ENCODE measurements around the gene IRX6.

Gene IRX6

DNA sequence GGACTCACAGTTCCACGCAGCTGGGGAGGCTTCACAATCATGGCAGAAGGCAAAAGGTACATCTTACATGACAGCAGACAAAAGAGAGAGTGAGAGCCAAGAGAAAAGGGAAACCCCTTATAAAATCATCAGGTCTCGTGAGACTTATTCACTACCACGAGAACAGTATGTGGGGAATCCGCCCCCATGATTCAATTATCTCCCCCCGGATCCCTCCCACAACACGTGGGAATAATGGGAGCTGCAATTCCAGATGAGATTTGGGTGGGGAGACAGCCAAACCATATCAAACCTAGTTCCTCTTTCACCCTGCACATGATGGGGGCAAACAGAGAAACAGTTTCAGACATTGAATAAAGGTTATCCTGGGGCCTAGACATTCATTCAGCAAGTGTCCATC, 32.2 kb upstream of the IRX6 start:
- H3K27me3 ChIP-seq = no peaks in the 10 kb centered on the region
- TF ChIP-seq, protein P1, sequence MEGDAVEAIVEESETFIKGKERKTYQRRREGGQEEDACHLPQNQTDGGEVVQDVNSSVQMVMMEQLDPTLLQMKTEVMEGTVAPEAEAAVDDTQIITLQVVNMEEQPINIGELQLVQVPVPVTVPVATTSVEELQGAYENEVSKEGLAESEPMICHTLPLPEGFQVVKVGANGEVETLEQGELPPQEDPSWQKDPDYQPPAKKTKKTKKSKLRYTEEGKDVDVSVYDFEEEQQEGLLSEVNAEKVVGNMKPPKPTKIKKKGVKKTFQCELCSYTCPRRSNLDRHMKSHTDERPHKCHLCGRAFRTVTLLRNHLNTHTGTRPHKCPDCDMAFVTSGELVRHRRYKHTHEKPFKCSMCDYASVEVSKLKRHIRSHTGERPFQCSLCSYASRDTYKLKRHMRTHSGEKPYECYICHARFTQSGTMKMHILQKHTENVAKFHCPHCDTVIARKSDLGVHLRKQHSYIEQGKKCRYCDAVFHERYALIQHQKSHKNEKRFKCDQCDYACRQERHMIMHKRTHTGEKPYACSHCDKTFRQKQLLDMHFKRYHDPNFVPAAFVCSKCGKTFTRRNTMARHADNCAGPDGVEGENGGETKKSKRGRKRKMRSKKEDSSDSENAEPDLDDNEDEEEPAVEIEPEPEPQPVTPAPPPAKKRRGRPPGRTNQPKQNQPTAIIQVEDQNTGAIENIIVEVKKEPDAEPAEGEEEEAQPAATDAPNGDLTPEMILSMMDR (IDR thresholded peaks at IDR 0.05; ENCODE audit: low read depth, low read length) = no peak
- no peak for DNase-seq

DNA sequence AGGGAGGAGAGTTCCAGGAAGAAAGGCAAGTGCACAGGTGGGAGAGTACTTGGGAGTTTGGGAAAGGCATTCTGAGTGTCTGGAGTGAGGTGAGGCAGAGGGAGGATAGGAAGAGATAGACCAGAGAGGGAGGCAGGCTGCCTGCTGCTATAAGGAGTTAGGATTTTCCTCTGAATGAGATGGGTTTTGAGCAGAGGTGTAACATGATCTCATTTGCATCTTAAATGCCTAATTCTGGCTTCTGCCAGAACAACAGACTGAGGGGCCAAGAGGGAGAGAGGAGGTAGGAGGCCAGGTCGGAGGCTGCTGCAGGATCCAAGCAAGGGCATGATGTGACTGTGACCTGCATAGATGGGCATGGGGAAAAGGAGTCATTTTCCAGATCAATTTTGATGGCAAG, 31.5 kb upstream of the IRX6 start:
- DNase-seq = no peak
- no peaks in the 10 kb centered on the region for H3K9me3 ChIP-seq
- TF ChIP-seq, protein P1 (IDR thresholded peaks at IDR 0.05; ENCODE audit: low read depth, low read length) = no peak
- no peak overlapping the region for H3K4me3 ChIP-seq (ENCODE audit: low read depth, low read length)
- H3K4me1 ChIP-seq = no peaks in the 10 kb centered on the region
- H3K27me3 ChIP-seq = no peaks in the 10 kb centered on the region
- no peaks in the 10 kb centered on the region for H3K36me3 ChIP-seq

More for the DNA sequence above, 32.2 kb upstream of the IRX6 start:
- no peaks in the 10 kb centered on the region for H3K36me3 ChIP-seq
- no peaks in the 10 kb centered on the region for H3K9me3 ChIP-seq
- H3K4me3 ChIP-seq (ENCODE audit: low read depth, low read length) = no peak overlapping the region
- H3K4me1 ChIP-seq = no peaks in the 10 kb centered on the region

DNA sequence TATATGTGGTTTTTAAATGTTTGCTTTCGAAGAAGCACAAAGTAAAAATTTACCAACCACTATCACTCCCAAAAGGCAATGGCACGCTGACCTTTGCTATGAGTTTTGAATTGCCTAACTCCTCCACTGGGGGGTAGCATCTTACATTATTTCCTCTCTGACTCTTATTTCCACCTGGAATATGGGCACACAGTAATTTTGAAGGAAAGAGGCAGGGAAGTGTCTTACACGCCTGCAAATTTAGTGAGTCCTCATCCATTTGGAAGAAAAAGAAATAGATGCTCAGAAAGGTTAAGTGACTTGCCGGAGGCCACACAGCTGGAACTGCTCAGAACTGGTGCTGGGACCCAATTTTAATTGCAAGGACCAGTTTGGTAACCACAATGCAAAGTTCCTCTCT, 29.9 kb upstream of the IRX6 start:
- no peaks in the 10 kb centered on the region for H3K4me1 ChIP-seq
- no peaks in the 10 kb centered on the region for H3K27me3 ChIP-seq
- H3K36me3 ChIP-seq = no peaks in the 10 kb centered on the region
- DNase-seq = no peak
- TF ChIP-seq, protein P1 (IDR thresholded peaks at IDR 0.05; ENCODE audit: low read depth, low read length) = peak; percentile 32
- H3K9me3 ChIP-seq = no peaks in the 10 kb centered on the region
- H3K4me3 ChIP-seq (ENCODE audit: low read depth, low read length) = no peak overlapping the region

DNA sequence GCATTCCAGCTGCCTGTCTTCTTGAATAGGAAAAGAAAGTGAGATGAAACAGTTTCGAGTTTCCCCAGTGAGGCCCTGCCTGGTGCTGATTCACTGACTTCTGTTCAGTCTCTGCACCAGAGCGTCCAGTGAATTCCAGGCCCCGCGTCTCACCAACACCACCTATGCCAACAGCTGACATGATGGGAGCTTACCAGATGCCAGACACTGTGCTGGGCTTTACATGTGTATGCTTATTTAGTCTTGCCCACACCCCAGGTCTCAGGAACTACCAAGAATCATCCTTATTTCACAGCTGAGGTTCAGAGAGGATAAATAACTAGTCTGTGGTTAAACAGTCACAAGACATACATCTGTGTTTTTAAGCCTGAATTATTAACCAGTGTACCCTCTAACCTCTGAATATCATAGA, 29.1 kb upstream of the IRX6 start:
- DNase-seq = peak; percentile 19
- H3K9me3 ChIP-seq = no peaks in the 10 kb centered on the region
- no peaks in the 10 kb centered on the region for H3K36me3 ChIP-seq
- TF ChIP-seq, protein P1 (IDR thresholded peaks at IDR 0.05; ENCODE audit: low read depth, low read length) = no peak
- H3K27me3 ChIP-seq = no peaks in the 10 kb centered on the region
- no peaks in the 10 kb centered on the region for H3K4me1 ChIP-seq
- no peak overlapping the region for H3K4me3 ChIP-seq (ENCODE audit: low read depth, low read length)

DNA sequence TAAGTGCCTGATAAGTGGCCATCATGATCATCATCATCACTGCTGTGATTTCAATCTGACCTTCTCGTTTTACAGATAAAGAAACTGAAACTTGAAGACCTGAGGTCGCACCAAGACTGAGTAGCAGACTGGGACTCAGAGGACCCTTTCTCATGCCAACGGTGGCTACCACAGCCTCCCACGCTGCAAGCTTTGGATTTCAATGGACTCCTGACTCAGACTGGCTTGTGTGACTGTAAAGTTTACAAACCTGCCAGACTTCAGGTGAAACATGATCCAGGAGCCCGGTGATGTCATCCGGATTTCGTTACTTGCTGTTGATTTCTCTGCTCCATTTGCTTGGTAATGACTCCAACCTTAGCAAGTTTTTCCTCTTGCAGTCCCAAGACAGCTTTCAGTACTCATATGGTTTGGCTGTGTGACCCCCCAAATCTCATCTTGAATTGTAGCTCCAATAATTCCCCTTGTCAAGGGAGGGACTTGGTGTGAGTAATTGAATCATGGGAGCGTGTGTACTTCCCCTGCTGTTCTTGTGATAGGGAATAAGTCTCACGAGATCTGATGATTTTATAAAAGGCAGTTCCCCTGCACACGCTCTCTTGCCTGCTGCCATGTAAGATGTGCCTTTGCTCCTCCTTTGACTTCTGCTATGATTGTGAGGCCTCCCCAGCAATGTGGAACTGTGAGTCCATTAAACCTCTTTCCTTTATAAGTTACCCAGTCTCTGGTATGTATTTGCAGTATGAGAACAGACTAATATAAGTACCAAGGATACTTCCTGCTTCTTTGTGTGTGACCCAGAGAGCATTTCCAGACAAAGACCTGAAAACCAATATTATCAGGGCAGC, 26.7 kb upstream of the IRX6 start:
- Histone ChIP-seq H3K36me3 (no peaks in the 10 kb centered on the region), H3K9me3 (no peaks in the 10 kb centered on the region), H3K4me3 (ENCODE audit: low read depth, low read length) (no peak overlapping the region), H3K4me1 (no peaks in the 10 kb centered on the region), H3K27me3 (no peaks in the 10 kb centered on the region)
- TF ChIP-seq, protein P1 (IDR thresholded peaks at IDR 0.05; ENCODE audit: low read depth, low read length) = no peak
- DNase-seq = no peak

DNA sequence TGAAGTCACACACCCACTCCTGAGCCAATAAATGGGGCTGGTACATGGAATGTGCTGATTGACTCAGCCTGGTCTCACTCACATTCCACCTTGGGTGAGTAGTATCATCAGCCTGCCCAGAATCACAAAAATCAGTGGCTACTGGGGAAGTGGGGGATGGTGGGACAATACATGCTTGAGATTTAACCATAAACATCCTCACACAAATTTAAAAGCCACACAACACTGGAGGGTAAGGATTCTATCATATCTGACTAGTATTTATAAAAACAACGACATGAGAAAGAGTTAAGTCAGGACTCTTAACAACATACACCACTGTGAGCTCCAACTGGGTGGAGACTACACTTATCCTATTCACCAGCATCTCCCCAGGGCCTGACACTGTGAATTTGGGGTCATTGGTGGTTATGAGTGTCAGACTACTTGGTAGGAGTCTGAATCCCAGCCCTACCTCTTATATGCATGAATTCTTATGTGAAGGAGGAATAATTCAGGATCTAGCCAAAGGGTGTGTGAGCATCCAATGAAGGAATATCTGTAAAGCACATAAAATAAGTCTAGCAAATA, 26.0 kb upstream of the IRX6 start:
- H3K36me3 ChIP-seq = no peaks in the 10 kb centered on the region
- no peaks in the 10 kb centered on the region for H3K9me3 ChIP-seq
- TF ChIP-seq, protein P1 (IDR thresholded peaks at IDR 0.05; ENCODE audit: low read depth, low read length) = no peak
- no peaks in the 10 kb centered on the region for H3K4me1 ChIP-seq
- no peak for DNase-seq
- H3K4me3 ChIP-seq (ENCODE audit: low read depth, low read length) = no peak overlapping the region
- no peaks in the 10 kb centered on the region for H3K27me3 ChIP-seq

Measured in BE2C (cell line).